Loucy (cell line): ENCODE results near the gene SPNS3.

Experiments used
- EZH2phosphoT487 ChIP-seq: fragments of 200-600 bp; IDR thresholded peaks from 2 replicates; pipeline ENCODE4 v1.6.1; 2018; ENCODE audit warnings: antibody characterized with exemption, mild to moderate bottlenecking, moderate library complexity, borderline replicate concordance
- TF ChIP-seq, protein P1 (sequence below): fragments of 200-600 bp; sonication (generic); conservative IDR thresholded peaks from 2 replicates; pipeline ENCODE4 v1.5.1; 2014; ENCODE audit warnings: mild to moderate bottlenecking, antibody characterized with exemption, low read length

DNA sequence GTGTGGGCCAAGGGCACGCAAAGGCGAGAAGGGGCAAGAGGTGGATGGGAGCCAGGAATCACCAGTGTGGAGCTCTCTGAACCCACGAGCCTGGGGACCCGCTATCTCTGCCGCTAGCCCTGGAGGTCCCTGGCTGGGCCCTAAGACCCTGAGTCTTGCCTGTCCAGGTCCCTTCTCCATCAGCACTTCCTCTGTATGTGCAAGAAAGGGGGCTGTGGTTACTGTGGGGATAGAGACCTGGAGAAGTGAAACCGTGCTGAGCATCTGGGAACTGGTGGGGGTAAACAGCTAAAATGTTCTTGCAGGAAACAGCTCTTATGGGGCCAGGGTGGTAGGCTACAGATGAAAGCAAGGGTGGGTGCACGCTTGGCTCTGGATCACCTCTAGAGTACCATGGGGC is 3.1 kb downstream of the SPNS3 start:
- TF ChIP-seq, protein P1, sequence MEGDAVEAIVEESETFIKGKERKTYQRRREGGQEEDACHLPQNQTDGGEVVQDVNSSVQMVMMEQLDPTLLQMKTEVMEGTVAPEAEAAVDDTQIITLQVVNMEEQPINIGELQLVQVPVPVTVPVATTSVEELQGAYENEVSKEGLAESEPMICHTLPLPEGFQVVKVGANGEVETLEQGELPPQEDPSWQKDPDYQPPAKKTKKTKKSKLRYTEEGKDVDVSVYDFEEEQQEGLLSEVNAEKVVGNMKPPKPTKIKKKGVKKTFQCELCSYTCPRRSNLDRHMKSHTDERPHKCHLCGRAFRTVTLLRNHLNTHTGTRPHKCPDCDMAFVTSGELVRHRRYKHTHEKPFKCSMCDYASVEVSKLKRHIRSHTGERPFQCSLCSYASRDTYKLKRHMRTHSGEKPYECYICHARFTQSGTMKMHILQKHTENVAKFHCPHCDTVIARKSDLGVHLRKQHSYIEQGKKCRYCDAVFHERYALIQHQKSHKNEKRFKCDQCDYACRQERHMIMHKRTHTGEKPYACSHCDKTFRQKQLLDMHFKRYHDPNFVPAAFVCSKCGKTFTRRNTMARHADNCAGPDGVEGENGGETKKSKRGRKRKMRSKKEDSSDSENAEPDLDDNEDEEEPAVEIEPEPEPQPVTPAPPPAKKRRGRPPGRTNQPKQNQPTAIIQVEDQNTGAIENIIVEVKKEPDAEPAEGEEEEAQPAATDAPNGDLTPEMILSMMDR = no peak
- no peak for TF ChIP-seq EZH2phosphoT487
